Small intestine (tissue), 7 donors: ENCODE measurements around the gene FBXO10. TPM values are rescaled to one million over a fixed set of nuclear protein-coding genes. Genes with fewer than 3 reads are reported as not detected.

ENCODE experiments used
- DNase-seq, 2 donors: peaks; one replicate each; pipeline versions ENCODE4 v3.0.0 to v3.0.0-alpha.2; 2013
- FAIRE-seq: peaks from 2 replicates; lab custom pipeline; 2012; peaks lifted over from hg19 to GRCh38; lab: Jason Lieb, UNC
- H3K27ac ChIP-seq, 3 donors: one replicate each; pipeline ENCODE4 v1.5.1; 2013; ENCODE audit warnings: low read length in 2 of 3, mild to moderate bottlenecking in 2 of 3, control low read depth in 1 of 3, inconsistent platforms in 1 of 3, low read depth in 1 of 3, moderate library complexity in 1 of 3
- H3K27me3 ChIP-seq, 3 donors: one replicate each; pipeline ENCODE4 v1.6.1; 2013; ENCODE audit warnings: low read length in 3 of 3, inconsistent platforms in 1 of 3; ENCODE audit not compliant: control insufficient read depth in 3 of 3, insufficient read depth in 3 of 3
- H3K36me3 ChIP-seq, 3 donors: one replicate each; pipeline ENCODE4 v1.6.1; 2013; ENCODE audit warnings: low read length in 3 of 3, inconsistent platforms in 1 of 3, low read depth in 1 of 3, mild to moderate bottlenecking in 1 of 3, moderate library complexity in 1 of 3; ENCODE audit not compliant: control insufficient read depth in 3 of 3, insufficient read depth in 2 of 3
- H3K4me1 ChIP-seq, 3 donors: one replicate each; pipeline ENCODE4 v1.6.1; 2013; ENCODE audit warnings: low read length in 2 of 3, inconsistent platforms in 1 of 3, low read depth in 1 of 3, mild to moderate bottlenecking in 1 of 3, moderate library complexity in 1 of 3; ENCODE audit not compliant: control insufficient read depth in 3 of 3, insufficient read depth in 2 of 3
- H3K4me3 ChIP-seq, 3 donors: one replicate each; pipeline ENCODE4 v1.5.1; 2013; ENCODE audit warnings: low read length in 3 of 3, control low read depth in 1 of 3, inconsistent platforms in 1 of 3, low read depth in 1 of 3, mild to moderate bottlenecking in 1 of 3, moderate library complexity in 1 of 3
- H3K9me3 ChIP-seq, 2 donors: one replicate each; pipeline ENCODE4 v1.6.1; 2013; ENCODE audit warnings: low read depth in 1 of 2, low read length in 1 of 2; ENCODE audit not compliant: control insufficient read depth in 2 of 2, insufficient read depth in 1 of 2
- WGBS, 3 donors: extraction: QIAGEN DNeasy Blood & Tissue Kit; methylation state at CpG; one replicate each; pipeline ENCODE4 v1.1.7; 2013; 5-methylcytosine and 5-hydroxymethylcytosine counted together
- polyA plus RNA-seq, 4 donors: library from polyadenylated mRNA; stranded (reverse) in 3 of 4; unstranded in 1 of 4; fragments of 200-250 nt in 3 of 4; fragments of 120-200 nt in 1 of 4; gene quantifications; one replicate each; pipeline versions ENCODE4 v1.2.1 to v1.2.3, GENCODE V29; 2013
- donor health status: healthy with polysubstance abuse.
- donor health status: control.
- donor health status: control.
- donor health status: Bipolar disorder and iron deficiency.
- donor health status: healthy.

Gene FBXO10
- polyA plus RNA-seq, 4 donors = 1.4 to 4.4 (median 2.4) TPM

DNA sequence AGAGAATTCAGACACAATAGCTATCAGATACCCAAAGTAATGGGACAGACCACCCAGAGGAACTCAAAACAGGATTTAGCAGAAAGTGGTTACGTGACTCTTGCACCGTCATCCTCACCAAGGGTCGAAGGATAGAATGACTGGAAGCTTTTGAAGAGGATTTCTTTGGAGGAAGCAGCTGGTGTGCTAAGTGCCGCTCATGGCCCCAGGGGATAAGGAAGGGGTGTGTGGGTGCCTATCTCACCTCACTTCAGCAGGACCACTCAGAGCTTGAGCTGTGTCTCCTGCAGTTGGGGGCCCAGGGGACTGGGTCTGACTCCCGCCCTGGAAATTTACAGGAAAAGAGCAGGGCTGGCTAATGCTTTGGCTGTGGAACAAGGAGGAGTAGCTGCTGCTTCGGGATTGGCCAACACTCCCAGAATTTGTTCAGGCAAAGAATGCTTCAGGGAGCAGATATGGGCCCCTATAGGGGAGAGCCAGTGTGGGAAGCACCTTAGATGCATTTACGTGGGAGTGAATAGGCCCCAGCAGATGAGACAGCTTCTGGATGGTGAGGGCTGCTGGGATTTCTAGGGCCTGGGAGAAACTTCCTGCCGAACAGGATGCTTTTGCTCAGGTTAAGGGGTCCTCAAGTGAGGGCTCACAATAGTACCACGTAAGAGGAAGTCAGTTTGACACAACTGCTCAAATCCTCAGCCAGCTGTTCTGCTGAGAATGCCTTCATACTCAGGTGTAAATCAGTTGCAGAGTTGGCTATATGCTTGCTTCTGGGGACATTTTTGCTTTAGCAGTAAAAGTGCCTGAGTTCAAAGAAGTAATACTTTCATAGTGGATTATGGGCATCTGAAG, 45.3 kb upstream of the FBXO10 start:
- Histone ChIP-seq H3K4me3 (no peak overlapping the region), H3K27me3 (peaks cover 0 to 8% (median 0%) of the 10 kb centered on the region in 3 donors), H3K4me1 (no peaks in the 10 kb centered on the region), H3K27ac (no peak overlapping the region), H3K9me3 (no peaks in the 10 kb centered on the region), H3K36me3 (no peaks in the 10 kb centered on the region)
- no peak for DNase-seq
- WGBS, 3 donors = 66 to 81% (median 80%) methylated on average over 9 of the region's 9 CpGs
- FAIRE-seq = no peak

DNA sequence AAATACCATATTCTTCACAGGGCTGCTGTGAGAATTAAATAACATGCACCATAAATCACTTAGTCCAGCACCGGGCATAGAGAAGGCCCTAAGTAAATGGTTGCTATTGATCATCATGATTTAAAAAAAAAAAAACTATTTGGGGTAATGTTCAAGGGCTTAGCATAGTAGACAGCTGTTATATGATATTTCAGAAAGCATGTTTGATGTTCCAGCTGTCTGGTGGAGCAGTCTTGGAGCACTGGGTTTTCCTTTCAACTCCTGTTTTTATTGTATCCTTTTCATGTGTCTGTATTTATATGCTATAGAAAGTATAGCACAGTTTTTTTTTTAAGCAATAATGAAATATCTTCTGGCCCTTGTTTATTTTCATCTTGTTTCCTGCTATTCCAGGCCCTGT, 44.2 kb upstream of the FBXO10 start:
- H3K27ac ChIP-seq = no peak overlapping the region
- 78 to 88% (median 83%) methylated on average over 1 of the region's 1 CpG for WGBS, 3 donors
- no peak overlapping the region for H3K4me3 ChIP-seq
- H3K36me3 ChIP-seq = no peaks in the 10 kb centered on the region
- H3K9me3 ChIP-seq = no peaks in the 10 kb centered on the region
- no peak for DNase-seq
- FAIRE-seq = no peak
- no peaks in the 10 kb centered on the region for H3K4me1 ChIP-seq
- H3K27me3 ChIP-seq = peaks cover 0 to 8% (median 0%) of the 10 kb centered on the region in 3 donors

DNA sequence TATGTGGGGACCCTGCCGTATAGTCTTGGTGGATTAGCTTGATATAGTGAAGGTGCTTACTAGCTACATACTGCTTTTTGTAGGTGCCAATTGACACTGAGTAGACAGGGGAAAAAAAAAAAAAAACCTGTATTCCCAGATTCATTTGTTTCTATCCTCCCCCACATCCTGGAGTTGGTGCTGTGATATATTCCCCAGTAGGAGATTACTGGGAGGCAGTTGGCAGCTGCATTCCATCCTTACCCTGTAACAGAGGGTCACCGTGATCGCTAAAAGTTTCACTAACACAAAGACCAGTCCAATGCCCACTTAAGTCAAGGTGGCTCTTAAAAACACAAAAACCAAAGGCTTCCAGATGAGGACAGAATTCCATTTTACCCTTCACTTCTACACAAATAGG, 43.6 kb upstream of the FBXO10 start:
- 90 to 97% (median 91%) methylated on average over 3 of the region's 3 CpGs for WGBS, 3 donors
- no peaks in the 10 kb centered on the region for H3K9me3 ChIP-seq
- DNase-seq = no peak
- H3K36me3 ChIP-seq = no peaks in the 10 kb centered on the region
- no peak for FAIRE-seq
- H3K4me3 ChIP-seq = no peak overlapping the region
- peaks cover 0 to 8% (median 0%) of the 10 kb centered on the region in 3 donors for H3K27me3 ChIP-seq
- H3K4me1 ChIP-seq = no peaks in the 10 kb centered on the region
- no peak overlapping the region for H3K27ac ChIP-seq

DNA sequence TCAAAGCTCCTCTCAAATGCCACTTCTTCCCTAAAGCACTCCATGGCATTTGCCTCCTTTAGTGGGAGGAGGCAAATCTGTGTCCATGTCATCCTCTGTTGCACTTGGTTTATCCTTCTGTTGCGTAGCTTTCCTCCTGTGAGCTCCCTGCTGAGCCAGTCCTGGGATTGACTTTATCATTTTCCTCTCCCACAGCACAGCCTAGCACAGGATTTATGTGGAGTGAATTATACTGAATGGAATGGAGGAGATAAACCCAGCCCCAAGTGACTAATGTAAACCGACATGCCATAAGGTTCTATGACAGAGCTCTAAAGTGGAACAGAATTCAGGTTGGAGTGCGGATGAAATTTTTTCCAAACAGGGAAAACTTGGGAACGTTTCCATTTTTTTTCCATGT, 42.6 kb upstream of the FBXO10 start:
- Histone ChIP-seq H3K27ac (no peak overlapping the region), H3K4me1 (peaks cover 0 to 5% (median 0%) of the 10 kb centered on the region in 3 donors), H3K4me3 (no peak overlapping the region), H3K9me3 (no peaks in the 10 kb centered on the region), H3K36me3 (no peaks in the 10 kb centered on the region), H3K27me3 (peaks cover 0 to 6% (median 0%) of the 10 kb centered on the region in 3 donors)
- WGBS, 3 donors = 88 to 91% (median 90%) methylated on average over 4 of the region's 4 CpGs
- FAIRE-seq (no peak), DNase-seq (no peak)

DNA sequence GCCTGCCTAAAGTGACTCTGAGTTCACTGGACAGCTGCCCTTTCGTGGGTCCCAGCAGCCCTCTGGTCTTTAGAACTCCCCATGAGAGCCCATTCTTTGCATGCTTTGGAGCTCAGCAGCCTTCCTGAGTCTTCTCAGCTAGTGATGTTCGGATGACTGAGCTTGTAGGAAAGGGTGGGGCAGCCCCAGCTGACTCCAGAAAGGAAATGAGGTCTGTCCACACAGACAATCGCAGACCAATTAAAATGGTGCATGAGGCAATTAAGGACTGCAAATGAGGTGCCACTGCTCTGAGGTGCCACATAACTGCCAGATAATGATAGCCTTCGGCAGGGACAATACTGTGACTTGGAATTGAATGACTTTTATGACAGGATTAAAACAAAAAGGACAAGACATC, 41.7 kb upstream of the FBXO10 start:
- Histone ChIP-seq H3K9me3 (no peaks in the 10 kb centered on the region), H3K27me3 (peaks cover 0 to 6% (median 0%) of the 10 kb centered on the region in 3 donors), H3K4me1 (peaks cover 0 to 5% (median 0%) of the 10 kb centered on the region in 3 donors), H3K36me3 (no peaks in the 10 kb centered on the region), H3K4me3 (no peak overlapping the region), H3K27ac (no peak overlapping the region)
- 48 to 58% (median 50%) methylated on average over 4 of the region's 4 CpGs for WGBS, 3 donors
- DNase-seq = no peak
- FAIRE-seq = no peak

DNA sequence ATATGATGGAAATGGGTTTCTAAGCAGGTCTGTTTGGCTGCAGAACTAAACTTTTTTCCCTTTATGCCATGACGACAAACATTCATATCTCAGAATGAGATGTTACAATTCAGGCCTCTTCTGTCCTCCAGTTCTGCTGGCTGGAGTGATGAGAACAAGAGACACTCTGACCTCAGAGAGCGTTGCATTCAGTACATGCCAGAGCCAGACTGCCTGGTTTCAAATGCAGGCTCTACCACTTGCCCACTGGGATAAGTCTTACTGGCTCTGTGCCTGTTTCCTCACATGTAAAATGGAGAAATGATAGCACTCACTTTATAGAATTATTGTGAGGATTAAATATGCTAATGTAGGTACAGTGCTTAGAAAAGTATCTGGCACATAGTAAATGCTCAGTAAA, 41.0 kb upstream of the FBXO10 start:
- no peak overlapping the region for H3K4me3 ChIP-seq
- H3K9me3 ChIP-seq = no peaks in the 10 kb centered on the region
- H3K27ac ChIP-seq = no peak overlapping the region
- H3K27me3 ChIP-seq = peaks cover 0 to 6% (median 0%) of the 10 kb centered on the region in 3 donors
- no peaks in the 10 kb centered on the region for H3K36me3 ChIP-seq
- H3K4me1 ChIP-seq = peaks cover 0 to 5% (median 0%) of the 10 kb centered on the region in 3 donors
- FAIRE-seq = no peak
- 84 to 88% (median 87%) methylated on average over 2 of the region's 2 CpGs for WGBS, 3 donors
- DNase-seq = no peak

DNA sequence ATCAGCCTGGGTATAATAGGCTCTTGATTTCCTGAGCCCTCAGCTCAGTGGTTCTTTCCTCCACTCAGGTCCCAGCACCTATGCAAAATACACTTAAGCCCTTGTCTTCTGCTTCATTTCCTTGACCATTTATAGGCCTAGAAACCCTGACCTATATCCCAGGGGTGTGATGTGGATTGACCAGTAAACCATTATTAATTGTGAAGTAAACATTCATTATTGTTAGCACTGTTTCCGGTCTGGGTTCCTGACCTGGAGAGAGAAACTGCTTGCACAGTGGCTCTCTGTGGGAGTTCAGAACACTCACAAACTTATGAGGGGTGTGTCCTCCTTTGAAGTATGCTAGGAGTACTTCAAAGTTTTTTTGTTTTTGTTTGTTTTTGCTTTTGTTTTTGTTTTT, 35.8 kb upstream of the FBXO10 start:
- no peak for FAIRE-seq
- DNase-seq = no peak
- Histone ChIP-seq H3K9me3 (no peaks in the 10 kb centered on the region), H3K4me3 (no peak overlapping the region), H3K36me3 (no peaks in the 10 kb centered on the region), H3K4me1 (peaks cover 0 to 5% (median 0%) of the 10 kb centered on the region in 3 donors), H3K27ac (no peak overlapping the region), H3K27me3 (peaks cover 0 to 3% (median 0%) of the 10 kb centered on the region in 3 donors)
- WGBS, 3 donors = 48 to 56% (median 48%) methylated on average over 1 of the region's 1 CpG

DNA sequence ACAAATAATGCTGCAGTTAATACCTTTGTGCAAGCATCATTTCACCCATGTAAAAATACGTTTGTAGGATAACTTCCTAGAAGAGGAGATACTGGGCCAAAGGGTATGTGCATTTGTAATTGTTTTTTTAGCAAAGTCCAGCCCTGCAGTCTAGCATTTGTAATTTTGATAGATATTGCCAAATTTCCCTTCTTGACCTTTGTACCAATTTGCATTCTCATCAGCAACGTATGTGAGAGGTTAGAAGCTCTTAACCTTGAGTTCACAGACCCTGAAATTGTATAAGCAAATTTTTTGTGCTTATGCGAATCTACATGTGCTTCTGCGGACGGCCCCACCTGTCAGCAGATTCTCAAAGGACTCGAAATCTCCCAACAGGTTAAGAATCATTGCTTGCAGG, 34.8 kb upstream of the FBXO10 start:
- Histone ChIP-seq H3K36me3 (no peaks in the 10 kb centered on the region), H3K9me3 (no peaks in the 10 kb centered on the region), H3K4me1 (peaks cover 0 to 5% (median 0%) of the 10 kb centered on the region in 3 donors), H3K4me3 (no peak overlapping the region), H3K27ac (no peak overlapping the region), H3K27me3 (peaks cover 0 to 4% (median 0%) of the 10 kb centered on the region in 3 donors)
- WGBS, 3 donors = 67 to 69% (median 67%) methylated on average over 6 of the region's 6 CpGs
- DNase-seq = no peak
- FAIRE-seq = no peak
